Chondrocyte (in vitro differentiated cells): ENCODE measurements around the gene ZNF394. TPM values are rescaled to one million over a fixed set of nuclear protein-coding genes. Genes with fewer than 3 reads are reported as not detected.
A peak's percentile ranks its signal among the peaks of the same experiment; 100 is the strongest.

Experiments used
- DNase-seq: peaks from one replicate; pipeline ENCODE4 v3.0.0; 2021; ENCODE audit warnings: mixed read lengths, low spot score
- H3K27ac Mint-ChIP-seq: one replicate; pipeline ENCODE4 v1.8.0; 2021; ENCODE audit warnings: mild to moderate bottlenecking, moderate library complexity, mixed read lengths; ENCODE audit not compliant: unreplicated experiment
- H3K27me3 Mint-ChIP-seq: 2 replicates; pipeline ENCODE4 v1.8.0; 2021; ENCODE audit warnings: low read depth, mixed read lengths
- H3K36me3 Mint-ChIP-seq: 2 replicates; pipeline ENCODE4 v1.8.0; 2021; ENCODE audit warnings: low read depth, mixed read lengths
- H3K4me1 Mint-ChIP-seq: 2 replicates; pipeline ENCODE4 v1.8.0; 2021; ENCODE audit warnings: low read depth, mild to moderate bottlenecking, mixed read lengths
- H3K4me3 Mint-ChIP-seq: one replicate; pipeline ENCODE4 v1.8.0; 2021; ENCODE audit warnings: mild to moderate bottlenecking, moderate library complexity, mixed read lengths; ENCODE audit not compliant: unreplicated experiment
- H3K9me3 Mint-ChIP-seq: 2 replicates; pipeline ENCODE4 v1.8.0; 2021; ENCODE audit warnings: low read depth, mixed read lengths
- total RNA-seq: library from RNA; stranded (reverse); gene quantifications from 3 replicates; pipeline ENCODE4 v1.2.1, GENCODE V29; 2021
- TF ChIP-seq, protein P1 (sequence below): fragments of 200-600 bp; sonication (generic); IDR thresholded peaks from 2 replicates; pipeline ENCODE4 v1.5.0; 2021; ENCODE audit warnings: antibody characterized with exemption, mild to moderate bottlenecking, moderate library complexity

Gene ZNF394
- total RNA-seq, 1 donor from 2014 or later, result 15.7 TPM

- H3K4me3 Mint-ChIP-seq, result no peak overlapping the region
- TF ChIP-seq, protein P1, sequence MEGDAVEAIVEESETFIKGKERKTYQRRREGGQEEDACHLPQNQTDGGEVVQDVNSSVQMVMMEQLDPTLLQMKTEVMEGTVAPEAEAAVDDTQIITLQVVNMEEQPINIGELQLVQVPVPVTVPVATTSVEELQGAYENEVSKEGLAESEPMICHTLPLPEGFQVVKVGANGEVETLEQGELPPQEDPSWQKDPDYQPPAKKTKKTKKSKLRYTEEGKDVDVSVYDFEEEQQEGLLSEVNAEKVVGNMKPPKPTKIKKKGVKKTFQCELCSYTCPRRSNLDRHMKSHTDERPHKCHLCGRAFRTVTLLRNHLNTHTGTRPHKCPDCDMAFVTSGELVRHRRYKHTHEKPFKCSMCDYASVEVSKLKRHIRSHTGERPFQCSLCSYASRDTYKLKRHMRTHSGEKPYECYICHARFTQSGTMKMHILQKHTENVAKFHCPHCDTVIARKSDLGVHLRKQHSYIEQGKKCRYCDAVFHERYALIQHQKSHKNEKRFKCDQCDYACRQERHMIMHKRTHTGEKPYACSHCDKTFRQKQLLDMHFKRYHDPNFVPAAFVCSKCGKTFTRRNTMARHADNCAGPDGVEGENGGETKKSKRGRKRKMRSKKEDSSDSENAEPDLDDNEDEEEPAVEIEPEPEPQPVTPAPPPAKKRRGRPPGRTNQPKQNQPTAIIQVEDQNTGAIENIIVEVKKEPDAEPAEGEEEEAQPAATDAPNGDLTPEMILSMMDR, result no peak
- H3K4me1 Mint-ChIP-seq, result no peaks in the 10 kb centered on the region
- H3K9me3 Mint-ChIP-seq, result no peaks in the 10 kb centered on the region
- no peak for DNase-seq
- H3K27ac Mint-ChIP-seq, result no peak overlapping the region
- H3K36me3 Mint-ChIP-seq, result peaks cover 27% of the 10 kb centered on the region
- no peaks in the 10 kb centered on the region for H3K27me3 Mint-ChIP-seq
These were observed 50.8 kb downstream of the ZNF394 start for GRCh38 chr7:99449326-99449725.

DNA sequence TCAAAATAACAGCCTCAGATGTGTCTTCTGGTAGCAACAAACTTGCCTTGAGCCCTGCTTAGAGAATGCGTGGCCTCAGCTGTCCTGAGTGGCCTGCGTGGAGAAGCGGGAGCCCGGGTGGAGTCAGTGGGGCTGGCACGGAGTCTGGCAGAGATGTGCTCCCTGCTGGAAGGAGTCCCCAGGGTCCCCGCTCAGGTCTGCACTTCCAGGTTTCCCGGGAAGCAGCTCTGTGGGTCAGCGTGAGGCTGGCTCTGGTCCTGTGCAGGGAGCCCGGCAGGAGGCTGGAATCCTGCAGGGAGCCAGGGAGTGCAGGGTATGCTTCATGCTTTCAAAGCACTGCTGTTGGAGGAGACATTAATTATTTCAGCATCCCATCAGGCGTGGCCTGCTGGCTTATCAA is 51.2 kb downstream of the ZNF394 start:
- Mint-ChIP-seq H3K4me3 (no peak overlapping the region), H3K9me3 (no peaks in the 10 kb centered on the region), H3K36me3 (peaks cover 24% of the 10 kb centered on the region), H3K4me1 (no peaks in the 10 kb centered on the region), H3K27me3 (no peaks in the 10 kb centered on the region), H3K27ac (no peak overlapping the region)
- no peak for DNase-seq
- TF ChIP-seq, protein P1, result no peak

GRCh38 chr7:99447943-99448342 is 52.1 kb downstream of the ZNF394 start:
- Mint-ChIP-seq H3K4me3 (no peak overlapping the region), H3K27ac (no peak overlapping the region), H3K9me3 (no peaks in the 10 kb centered on the region), H3K27me3 (no peaks in the 10 kb centered on the region), H3K36me3 (peaks cover 23% of the 10 kb centered on the region), H3K4me1 (peaks cover 4% of the 10 kb centered on the region)
- no peak for DNase-seq
- TF ChIP-seq, protein P1, result no peak

GRCh38 chr7:99446096-99446495 is 54.0 kb downstream of the ZNF394 start:
- no peak for DNase-seq
- peak overlapping the region; percentile 45 for H3K27ac Mint-ChIP-seq
- H3K9me3 Mint-ChIP-seq, result no peaks in the 10 kb centered on the region

More at GRCh38 chr7:99446096-99446495, 54.0 kb downstream of the ZNF394 start:
- TF ChIP-seq, protein P1, result no peak
- Mint-ChIP-seq H3K4me1 (peaks cover 20% of the 10 kb centered on the region), H3K4me3 (no peak overlapping the region), H3K36me3 (peaks cover 26% of the 10 kb centered on the region), H3K27me3 (no peaks in the 10 kb centered on the region)

Other genes with a start within 250 kb of the ZNF394 start
- not detected in 3 replicates for gene MYH16, start 227.4 kb downstream of the ZNF394 start, total RNA-seq
- 103 to 110 TPM (median 104 TPM) in 3 replicates for gene ARPC1A, start 174.4 kb downstream of the ZNF394 start, total RNA-seq
- 120 to 134 TPM (median 130 TPM) in 3 replicates for gene ARPC1B, start 125.6 kb downstream of the ZNF394 start, total RNA-seq
- 91.2 to 101 TPM (median 92.2 TPM) in 3 replicates for gene PDAP1, start 91.7 kb downstream of the ZNF394 start, total RNA-seq
- 88.3 to 120 TPM (median 108 TPM) in 3 replicates for gene BUD31, start 91.3 kb downstream of the ZNF394 start, total RNA-seq
- 4.4 to 5.8 TPM (median 5.4 TPM) in 3 replicates for gene PTCD1, start 61.5 kb downstream of the ZNF394 start, total RNA-seq
- gene CPSF4, start 61.3 kb downstream of the ZNF394 start, total RNA-seq, result 25.4 to 36.6 TPM (median 29.0 TPM) in 3 replicates
- 225 to 264 TPM (median 239 TPM) in 3 replicates for gene ATP5MF, start 34.1 kb downstream of the ZNF394 start, total RNA-seq
- gene ZNF789, start 27.4 kb downstream of the ZNF394 start, total RNA-seq, result 7.3 to 15.2 TPM (median 10.0 TPM) in 3 replicates
- 11.5 to 12.4 TPM (median 11.5 TPM) in 3 replicates for gene ZKSCAN5, start 4.4 kb upstream of the ZNF394 start, total RNA-seq
- gene FAM200A, start 51.8 kb upstream of the ZNF394 start, total RNA-seq, result 3.3 to 5.1 TPM (median 3.9 TPM) in 3 replicates
- 38.8 to 45.3 TPM (median 41.6 TPM) in 3 replicates for gene ZNF655, start 58.4 kb upstream of the ZNF394 start, total RNA-seq
- gene TMEM225B, start 98.0 kb upstream of the ZNF394 start, total RNA-seq, result 0.56 to 1.8 TPM (median 0.75 TPM) in 3 replicates
- gene ZSCAN25, start 116.7 kb upstream of the ZNF394 start, total RNA-seq, result 10.4 to 19.9 TPM (median 14.1 TPM) in 3 replicates
- not detected in 3 replicates for gene CYP3A5, start 179.7 kb upstream of the ZNF394 start, total RNA-seq
- not detected in 3 replicates for gene CYP3A7, start 234.9 kb upstream of the ZNF394 start, total RNA-seq